GM19455 (cell line): ENCODE data around the gene SMAD2.
"Not testable (repeated sequence)": the region's sequence is repeated elsewhere in the genome, so short reads cannot be mapped to it uniquely, and the experiment has no call there.

Experiments used
- ATAC-seq: cut with Tn5 transposase; IDR thresholded peaks from one replicate; pipeline ENCODE4 v1.9.1; 2021; ENCODE audit not compliant: unreplicated experiment

The SMAD2 gene

DNA sequence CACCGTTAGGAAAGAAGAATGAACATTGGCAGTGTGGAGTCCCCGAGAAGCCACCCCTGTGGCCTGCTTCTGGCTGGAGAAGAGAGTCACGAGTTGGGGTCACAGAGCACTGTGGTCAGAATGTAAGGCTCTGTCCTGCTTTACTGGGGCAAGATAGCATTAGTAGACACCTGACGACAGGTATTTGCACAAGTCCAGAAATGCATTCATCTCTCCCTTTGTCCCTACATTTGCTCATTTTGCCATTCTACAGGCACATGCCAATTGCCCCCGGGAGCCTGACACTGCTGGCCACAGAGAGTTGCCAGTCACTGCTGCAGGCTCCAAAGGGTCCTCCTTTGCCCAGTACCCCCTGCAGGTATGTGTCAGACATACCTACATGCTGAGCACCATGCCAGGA, 133.3 kb downstream of the SMAD2 start:
- no peak for ATAC-seq

DNA sequence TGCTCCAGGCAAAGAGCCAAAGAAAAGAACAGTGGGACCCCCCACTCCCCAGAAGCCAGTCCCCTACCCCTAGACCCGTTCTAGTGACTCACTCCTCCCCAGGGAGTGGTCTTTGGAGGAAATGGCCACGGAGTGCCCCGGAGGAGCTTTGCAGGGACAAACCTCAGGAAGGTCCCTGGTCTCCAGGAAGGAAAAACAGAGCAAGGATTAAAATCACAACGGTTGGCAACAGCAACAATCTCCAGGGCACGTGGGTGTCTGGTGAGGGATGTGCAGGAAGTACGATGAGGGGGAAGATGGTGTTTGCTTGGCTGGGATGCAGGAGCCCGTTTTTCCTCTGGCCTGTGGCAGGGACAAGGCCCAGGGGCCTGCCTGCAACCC, 135.0 kb downstream of the SMAD2 start:
- no peak for ATAC-seq

DNA sequence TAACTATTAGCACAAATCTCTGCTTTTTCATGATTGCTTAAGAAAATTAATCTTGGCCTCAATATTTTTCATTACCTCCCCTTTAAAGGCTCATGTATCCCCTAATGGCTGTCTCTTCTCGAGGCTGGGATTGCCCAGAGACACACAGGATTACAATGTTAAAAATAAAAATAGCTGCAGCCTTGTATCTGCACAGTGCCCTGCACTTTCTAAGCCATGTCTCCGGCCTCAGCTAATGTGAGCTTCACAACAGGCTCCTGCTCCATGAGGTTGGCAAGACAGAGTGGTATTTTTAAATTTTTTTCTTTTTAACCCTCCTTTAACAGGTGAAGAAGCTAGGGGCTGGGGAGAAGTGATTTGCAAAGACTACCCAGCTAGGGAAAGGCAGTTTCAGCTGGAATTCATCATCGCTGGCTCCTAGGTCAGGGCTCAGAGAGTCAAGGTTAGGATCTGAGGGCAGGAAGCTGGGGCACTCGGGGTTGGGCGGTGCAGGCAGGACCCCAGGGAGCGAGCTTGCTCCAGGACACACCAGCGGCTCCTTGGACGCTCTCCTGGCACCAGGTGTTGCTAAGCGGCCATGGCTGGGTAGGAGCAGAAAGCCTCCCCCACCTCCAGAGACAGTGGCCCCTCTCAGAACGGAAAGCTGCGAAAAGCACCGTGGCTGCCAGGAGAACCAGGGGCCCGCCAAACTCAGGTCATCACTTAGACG, 135.6 kb downstream of the SMAD2 start:
- ATAC-seq = no peak

- ATAC-seq = no peak
These were observed 136.8 kb downstream of the SMAD2 start for GRCh38 chr18:47793609-47794008.

GRCh38 chr18:47791461-47791985, 138.9 kb downstream of the SMAD2 start:
- no peak for ATAC-seq

DNA sequence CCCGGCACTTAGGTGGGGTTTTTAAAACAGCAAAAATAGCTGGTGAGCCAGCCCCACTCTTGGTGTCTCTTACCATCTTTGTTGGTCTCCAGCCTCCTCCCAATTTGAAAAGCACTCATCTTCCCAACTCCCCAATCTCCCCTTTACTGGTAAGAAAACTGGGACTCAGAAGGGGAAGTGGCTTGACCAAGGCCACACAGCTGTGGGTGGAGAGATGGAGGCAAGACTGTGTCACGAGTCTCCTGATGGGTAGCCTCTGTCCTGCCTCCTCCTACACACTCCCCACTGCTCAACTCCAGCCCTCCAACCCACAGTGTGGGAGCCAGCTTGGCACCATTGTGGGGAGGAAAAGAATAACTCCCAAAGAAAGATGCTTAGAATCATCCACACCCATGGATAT, 140.4 kb downstream of the SMAD2 start:
- ATAC-seq = no peak

DNA sequence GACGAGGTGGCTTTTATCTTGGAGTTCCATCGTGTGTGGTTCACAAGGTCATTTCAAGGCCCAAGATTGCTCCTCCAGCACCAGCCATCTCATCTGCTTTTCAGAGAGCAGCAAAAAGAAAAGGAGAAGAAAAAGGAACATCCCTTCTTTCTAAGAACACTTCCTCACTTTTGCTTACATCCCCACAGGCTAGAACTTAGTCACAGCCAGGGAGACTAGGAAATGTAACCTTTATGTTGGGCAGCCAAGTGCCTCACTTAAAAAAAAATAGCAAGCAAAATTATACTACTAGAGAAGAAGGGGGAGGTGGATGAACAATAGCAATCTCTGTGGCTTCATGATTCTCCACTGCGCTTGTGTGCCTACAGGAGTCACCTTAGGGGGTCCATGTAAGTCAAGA, 141.8 kb downstream of the SMAD2 start:
- ATAC-seq = no peak

DNA sequence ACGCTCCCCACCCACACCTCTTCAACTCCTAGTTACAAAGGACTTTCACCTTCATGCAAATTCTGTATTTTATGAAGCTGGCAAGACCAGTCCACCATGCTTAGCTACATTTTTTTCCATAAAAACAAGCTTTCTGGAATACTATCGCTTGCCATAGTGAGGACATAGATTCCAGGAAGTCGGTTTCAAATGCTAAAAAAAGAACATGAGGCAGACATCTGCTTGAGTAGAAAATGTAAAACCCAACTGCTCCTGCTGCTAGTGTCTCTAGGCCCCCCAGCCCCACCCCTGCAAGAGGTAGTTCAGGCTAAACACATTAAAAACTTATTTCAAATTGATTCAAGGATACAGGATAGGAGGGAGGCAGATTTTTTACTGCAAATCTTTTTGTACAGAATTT, 148.9 kb downstream of the SMAD2 start:
- ATAC-seq = no peak

DNA sequence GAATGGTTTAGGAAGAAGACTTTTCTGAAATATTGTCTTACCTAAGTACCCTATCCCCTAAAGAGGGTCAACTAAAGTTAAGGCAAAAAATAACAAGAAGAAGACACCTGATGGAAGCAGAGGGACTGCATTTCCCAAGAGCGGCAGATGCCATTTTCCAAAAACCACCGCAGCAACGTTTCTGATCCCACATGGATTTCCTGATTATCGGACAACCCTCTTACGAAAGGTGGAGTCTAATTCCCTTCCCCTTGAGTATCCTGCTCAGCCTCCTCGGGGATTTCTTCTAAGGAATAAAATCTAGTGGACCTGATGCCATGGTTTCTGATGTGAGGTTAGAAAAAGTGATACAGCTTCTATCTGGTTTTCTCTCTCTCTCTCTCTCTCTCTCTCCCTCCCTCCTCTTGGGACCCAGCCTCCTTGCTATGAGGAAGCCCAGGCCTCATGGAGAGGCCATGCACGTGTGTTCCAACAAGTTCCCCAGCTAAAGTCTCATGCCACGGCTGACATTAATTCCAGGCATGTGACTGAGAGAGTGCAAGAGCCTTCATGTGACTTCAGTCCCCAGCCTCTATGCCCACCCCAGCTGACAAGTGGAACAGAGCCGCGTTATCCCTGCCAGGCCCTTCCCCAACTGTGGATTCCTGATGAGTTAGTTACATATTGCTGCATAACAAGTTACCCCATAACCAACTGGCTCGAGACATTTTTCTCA, 150.3 kb downstream of the SMAD2 start:
- no peak for ATAC-seq

- no peak for ATAC-seq
These were observed 151.1 kb downstream of the SMAD2 start for GRCh38 chr18:47779381-47779780.

GRCh38 chr18:47777626-47778025, 152.8 kb downstream of the SMAD2 start:
- no peak for ATAC-seq

GRCh38 chr18:47775961-47776360, 154.5 kb downstream of the SMAD2 start:
- no peak for ATAC-seq

DNA sequence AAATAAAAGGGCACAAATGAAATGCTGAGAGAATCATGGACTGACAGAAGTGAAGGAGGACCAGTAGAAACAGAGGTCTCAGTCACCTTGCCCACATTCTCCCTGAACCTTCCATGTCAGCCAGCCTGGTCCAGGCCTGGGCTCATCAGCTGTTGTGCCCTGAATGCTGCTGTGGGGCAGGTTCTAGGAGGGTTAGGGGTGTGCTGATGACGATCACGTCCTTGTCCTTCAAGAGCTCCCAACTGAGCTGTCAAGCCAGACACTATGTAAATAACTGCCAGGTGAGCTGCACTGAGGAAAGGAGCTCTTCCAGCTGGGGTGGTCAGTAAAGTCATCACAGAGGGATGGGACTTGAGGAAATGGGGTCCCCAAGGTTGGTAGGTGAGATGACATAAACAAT, 156.5 kb downstream of the SMAD2 start:
- no peak for ATAC-seq

DNA sequence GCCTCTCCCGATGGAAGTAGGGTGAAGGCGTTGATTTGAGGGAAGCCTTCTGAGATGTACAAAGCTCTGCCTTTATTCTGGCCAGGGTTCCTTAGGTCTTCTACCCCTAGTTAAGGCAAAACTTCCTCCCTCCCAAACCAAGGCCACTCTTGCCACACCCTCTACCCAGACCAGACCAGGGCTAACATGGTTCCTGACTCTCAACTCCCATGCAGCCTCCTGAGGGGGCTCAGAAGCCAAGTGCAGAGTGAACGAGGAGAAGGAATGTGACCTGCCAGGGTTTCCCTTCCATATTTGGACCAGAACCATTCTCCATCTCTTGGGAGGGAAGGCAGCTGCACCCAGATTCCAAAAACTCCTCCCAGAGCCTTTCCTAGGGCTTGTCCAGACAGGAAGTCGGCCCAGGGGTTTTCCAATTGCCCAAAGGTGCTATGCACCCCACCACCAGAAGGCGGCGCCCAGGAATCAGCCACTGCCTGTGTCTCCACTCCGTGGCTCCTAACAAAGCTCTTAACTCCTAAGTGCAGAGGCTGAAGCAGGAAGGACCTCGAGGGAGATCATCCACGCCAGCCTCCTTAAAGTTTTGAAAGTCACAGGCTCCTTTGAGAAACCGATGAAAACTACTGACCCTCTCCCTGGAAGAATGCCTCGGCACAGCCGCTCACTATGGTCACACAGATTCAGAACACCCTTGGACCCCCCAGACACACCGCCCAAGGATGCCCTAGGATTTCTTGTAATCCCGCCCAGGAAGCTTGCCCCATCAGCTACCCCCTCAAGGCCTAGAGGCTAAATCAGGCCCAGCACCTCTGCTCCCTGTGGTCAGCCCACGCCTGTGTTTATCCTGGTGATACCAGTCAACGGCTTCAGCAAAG, 157.8 kb downstream of the SMAD2 start:
- ATAC-seq = no peak

GRCh38 chr18:47771922-47772321, 158.5 kb downstream of the SMAD2 start:
- ATAC-seq = no peak

GRCh38 chr18:47767699-47768098, 162.8 kb downstream of the SMAD2 start:
- no peak for ATAC-seq

GRCh38 chr18:47767198-47767597, 163.3 kb downstream of the SMAD2 start:
- not testable (repeated sequence) for ATAC-seq
